GM12891 (cell line): Measurements from ENCODE around the gene CPSF4L.

Experiments
- POLR2A ChIP-seq: IDR thresholded peaks from 2 replicates; pipeline ENCODE4 v1.6.1; 2011; ENCODE audit warnings: low read depth, low read length, control low read depth
- POLR2AphosphoS5 ChIP-seq: IDR thresholded peaks from 2 replicates; pipeline ENCODE4 v1.6.1; 2011; ENCODE audit warnings: low read depth, low read length, control low read depth
- POU2F2 ChIP-seq: IDR thresholded peaks from 2 replicates; pipeline ENCODE4 v1.6.1; 2011; ENCODE audit warnings: low read depth, mild to moderate bottlenecking, control low read depth, low read length, moderate library complexity
- TAF1 ChIP-seq: IDR thresholded peaks from 2 replicates; pipeline ENCODE4 v1.6.1; 2011; ENCODE audit warnings: low read depth, low read length, control low read depth

DNA sequence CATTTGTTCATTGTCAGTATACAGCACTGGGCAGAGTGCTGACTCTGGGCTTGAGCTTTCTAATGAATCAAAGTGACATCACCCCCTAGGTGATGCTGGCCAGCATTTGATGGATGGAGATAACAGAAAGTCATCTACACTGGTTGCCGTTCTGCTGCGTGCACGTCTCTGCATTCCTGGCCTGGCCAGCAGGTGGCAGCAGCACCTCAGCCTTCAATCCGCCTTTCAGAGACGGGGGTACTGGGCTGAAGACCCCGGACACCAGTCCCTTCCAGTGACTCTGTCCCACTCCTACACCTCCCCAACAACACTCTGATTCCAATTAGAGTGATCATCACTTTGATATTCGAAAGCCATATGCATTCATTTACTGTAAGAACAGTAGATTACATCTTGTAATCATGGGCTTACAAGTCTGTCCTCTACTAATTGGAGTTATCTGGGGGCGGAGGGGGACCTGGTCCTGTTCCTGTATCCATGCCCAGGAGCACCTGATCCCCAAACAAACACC, 6.0 kb downstream of the CPSF4L start:
- TF ChIP-seq POLR2AphosphoS5 = no peak
- TF ChIP-seq TAF1 = no peak
- TF ChIP-seq POLR2A = no peak
- no peak for TF ChIP-seq POU2F2
